Spleen (tissue), 11 donors: Measurements from ENCODE around the gene LRCH4. TPM values are rescaled to one million over a fixed set of nuclear protein-coding genes. Genes with fewer than 3 reads are reported as not detected.

Experiments used
- DNase-seq: peaks from one replicate; pipeline ENCODE4 v3.0.0-alpha.2; 2020
- H3K27ac ChIP-seq, 8 donors: fragments of 200-600 bp; sonication (generic) in 7 of 8; 1 replicate in 4 of 8; 2 replicates in 4 of 8; pipeline versions ENCODE4 v1.5.0 to v1.8.0; 2016 to 2021; ENCODE audit warnings: inconsistent platforms in 4 of 8, mild to moderate bottlenecking in 4 of 8, moderate library complexity in 1 of 8
- H3K27me3 ChIP-seq, 7 donors: fragments of 200-600 bp; sonication (generic) in 6 of 7; replicated peaks in 1 of 7; 1 replicate in 4 of 7; 2 replicates in 3 of 7; pipeline versions ENCODE4 v1.5.0 to v1.8.0; 2016 to 2021; ENCODE audit warnings: inconsistent platforms in 3 of 7, mild to moderate bottlenecking in 1 of 7
- H3K36me3 ChIP-seq, 6 donors: fragments of 200-600 bp; sonication (generic) in 5 of 6; 1 replicate in 4 of 6; 2 replicates in 2 of 6; pipeline versions ENCODE4 v1.5.0 to v1.8.0; 2016 to 2021; ENCODE audit warnings: inconsistent platforms in 2 of 6
- H3K4me1 ChIP-seq, 6 donors: fragments of 200-600 bp; sonication (generic) in 5 of 6; 1 replicate in 3 of 6; 2 replicates in 3 of 6; pipeline versions ENCODE4 v1.5.0 to v1.8.0; 2016 to 2021; ENCODE audit warnings: inconsistent platforms in 3 of 6
- H3K4me3 ChIP-seq, 8 donors: fragments of 200-600 bp; sonication (generic) in 7 of 8; 1 replicate in 4 of 8; 2 replicates in 4 of 8; pipeline versions ENCODE4 v1.5.0 to v1.8.0; 2016 to 2021; ENCODE audit warnings: inconsistent platforms in 4 of 8, mild to moderate bottlenecking in 4 of 8, moderate library complexity in 2 of 8
- H3K9me3 ChIP-seq, 8 donors: fragments of 200-600 bp; sonication (generic) in 7 of 8; 1 replicate in 4 of 8; 2 replicates in 4 of 8; pipeline versions ENCODE4 v1.5.0 to v1.8.0; 2016 to 2021; ENCODE audit warnings: inconsistent platforms in 4 of 8
- POLR2A ChIP-seq, 3 donors: fragments of 450-650 bp; IDR thresholded peaks; one replicate each; pipeline ENCODE4 v1.5.1; 2017; ENCODE audit warnings: antibody characterized with exemption in 3 of 3, mild to moderate bottlenecking in 1 of 3
- POLR2AphosphoS5 ChIP-seq, 3 donors: sonication (generic); formaldehyde crosslinking; IDR thresholded peaks; one replicate each; pipeline ENCODE4 v1.5.1; 2017; ENCODE audit warnings: antibody characterized with exemption in 3 of 3
- WGBS, 5 donors: extraction: QIAGEN DNeasy Blood & Tissue Kit in 3 of 5; methylation state at CpG; one replicate each; pipeline versions ENCODE4 v1.1.5 to v1.1.7; 2013 to 2018; 5-methylcytosine and 5-hydroxymethylcytosine counted together
- intact Hi-C: fragments of 100-400 bp; cut with DNase I; formaldehyde crosslinking; loops from one replicate; pipeline ENCODE4 v1.15.0; 2023; ENCODE audit warnings: low total_unique reads
- polyA plus RNA-seq, 3 donors: library from polyadenylated mRNA; stranded (reverse); fragments of 200-250 nt; gene quantifications; one replicate each; pipeline ENCODE4 v1.2.1, GENCODE V29; 2013
- total RNA-seq, 7 donors: library from RNA; depleted of rRNA in 3 of 7; stranded (reverse); fragments of >200 nt in 3 of 7; fragmentation: NEBNext Ultra II Directional in 4 of 7; extraction: Animal tissue kit (Norgen Biotek cat#: 25700) in 4 of 7; gene quantifications; one replicate each; pipeline versions ENCODE4 v1.1.0 to v1.2.1, GENCODE V29; 2016 to 2021
- TF ChIP-seq, protein P1 (sequence below), 11 experiments: fragments of 200-600 bp in 7 of 11; fragments of 450-650 bp in 4 of 11; sonication (generic) in 4 of 11; IDR thresholded peaks in 8 of 11; conservative IDR thresholded peaks in 3 of 11; 1 replicate in 7 of 11; 2 replicates in 4 of 11; pipeline versions ENCODE4 v1.4.0 to v1.8.0; 2016 to 2021; ENCODE audit warnings: antibody characterized with exemption in 11 of 11, inconsistent platforms in 4 of 11, mild to moderate bottlenecking in 1 of 11
- donor health status: healthy with polysubstance abuse.
- donor health status: DM: no; HTN: no; CAD: no; lungs with moderate emphysema.
- donor health status: DM: no; HTN: no; CAD: no.
- donor health status: Bipolar disorder and iron deficiency.
- donor health status: healthy.
- donor health status: DM: no; HTN: no; CAD: no.
- donor health status: DM: yes; HTN: yes; CAD: no.

LRCH4 gene
- total and polyA plus RNA-seq, 10 donors: 145 to 333 (median 197) TPM

DNA sequence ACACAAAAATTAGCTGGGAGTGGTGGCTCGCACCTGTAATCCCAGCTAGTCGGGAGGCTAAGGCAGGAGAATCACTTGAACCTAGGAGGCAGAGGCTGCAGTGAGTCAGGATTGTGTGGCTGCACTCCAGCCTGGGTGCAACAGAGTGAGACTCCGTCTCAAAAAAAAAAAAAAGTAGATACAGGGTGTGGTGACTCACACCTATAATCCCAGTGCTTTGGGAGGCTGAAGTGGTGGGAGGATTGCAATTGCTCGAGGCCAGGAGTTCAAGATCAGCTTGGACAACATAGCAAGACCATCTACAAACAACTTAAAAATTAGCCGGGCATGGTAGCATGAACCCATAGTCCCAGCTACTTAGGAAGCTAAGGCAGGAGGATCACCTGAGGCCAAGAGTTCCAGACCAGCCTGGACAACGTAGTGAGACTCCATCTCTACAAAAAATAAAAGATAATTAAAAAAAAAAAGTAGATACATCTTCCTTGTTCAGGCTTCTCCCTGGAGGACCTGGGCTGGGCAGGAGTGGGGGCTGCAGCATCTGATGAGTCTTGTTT, 28.5 kb upstream of the LRCH4 start:
- Histone ChIP-seq H3K9me3 (no peaks in the 10 kb centered on the region), H3K4me1 (peaks cover 7 to 26% (median 22%) of the 10 kb centered on the region in 6 donors), H3K36me3 (peaks cover 0 to 21% (median 4%) of the 10 kb centered on the region in 6 donors), H3K27me3 (no peaks in the 10 kb centered on the region), H3K27ac (no peak overlapping the region), H3K4me3 (peak overlapping the region in 1 of 8 donors; percentile 83)
- no peak for DNase-seq
- intact Hi-C loops: loop anchor here (10.0 kb wide), 1 partner anchor 60 kb away; the partner anchor contains the start of gene GNB2
- TF ChIP-seq POLR2A (IDR thresholded peaks at IDR 0.05) (no peak), POLR2AphosphoS5 (IDR thresholded peaks at IDR 0.05) (no peak)
- TF ChIP-seq, protein P1, sequence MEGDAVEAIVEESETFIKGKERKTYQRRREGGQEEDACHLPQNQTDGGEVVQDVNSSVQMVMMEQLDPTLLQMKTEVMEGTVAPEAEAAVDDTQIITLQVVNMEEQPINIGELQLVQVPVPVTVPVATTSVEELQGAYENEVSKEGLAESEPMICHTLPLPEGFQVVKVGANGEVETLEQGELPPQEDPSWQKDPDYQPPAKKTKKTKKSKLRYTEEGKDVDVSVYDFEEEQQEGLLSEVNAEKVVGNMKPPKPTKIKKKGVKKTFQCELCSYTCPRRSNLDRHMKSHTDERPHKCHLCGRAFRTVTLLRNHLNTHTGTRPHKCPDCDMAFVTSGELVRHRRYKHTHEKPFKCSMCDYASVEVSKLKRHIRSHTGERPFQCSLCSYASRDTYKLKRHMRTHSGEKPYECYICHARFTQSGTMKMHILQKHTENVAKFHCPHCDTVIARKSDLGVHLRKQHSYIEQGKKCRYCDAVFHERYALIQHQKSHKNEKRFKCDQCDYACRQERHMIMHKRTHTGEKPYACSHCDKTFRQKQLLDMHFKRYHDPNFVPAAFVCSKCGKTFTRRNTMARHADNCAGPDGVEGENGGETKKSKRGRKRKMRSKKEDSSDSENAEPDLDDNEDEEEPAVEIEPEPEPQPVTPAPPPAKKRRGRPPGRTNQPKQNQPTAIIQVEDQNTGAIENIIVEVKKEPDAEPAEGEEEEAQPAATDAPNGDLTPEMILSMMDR (IDR thresholded peaks at IDR 0.05 in 8 of 11, conservative IDR thresholded peaks at IDR 0.05 in 3 of 11): no peak
- WGBS, 5 donors: 78 to 97% (median 83%) methylated on average over 6 of the region's 6 CpGs

- H3K4me1 ChIP-seq: peaks cover 7 to 26% (median 22%) of the 10 kb centered on the region in 6 donors
- H3K27me3 ChIP-seq: no peaks in the 10 kb centered on the region
- peak overlapping the region in 3 of 8 donors; percentile 94 to 98 (median 97) for H3K27ac ChIP-seq
- no peaks in the 10 kb centered on the region for H3K9me3 ChIP-seq
- intact Hi-C loops: loop anchor here (10.0 kb wide), 1 partner anchor 61 kb away; the partner anchor contains the start of gene GNB2
- no peak for DNase-seq
- TF ChIP-seq POLR2A (IDR thresholded peaks at IDR 0.05): no peak
- TF ChIP-seq, protein P1 (IDR thresholded peaks at IDR 0.05 in 8 of 11, conservative IDR thresholded peaks at IDR 0.05 in 3 of 11): no peak
- TF ChIP-seq POLR2AphosphoS5 (IDR thresholded peaks at IDR 0.05): no peak
- peaks cover 0 to 21% (median 4%) of the 10 kb centered on the region in 6 donors for H3K36me3 ChIP-seq
- H3K4me3 ChIP-seq: peak overlapping the region in 6 of 8 donors; percentile 63 to 83 (median 68)
- 82 to 88% (median 84%) methylated on average over 13 of the region's 13 CpGs for WGBS, 5 donors
These were observed 27.7 kb upstream of the LRCH4 start for GRCh38 chr7:100613412-100614175.

DNA sequence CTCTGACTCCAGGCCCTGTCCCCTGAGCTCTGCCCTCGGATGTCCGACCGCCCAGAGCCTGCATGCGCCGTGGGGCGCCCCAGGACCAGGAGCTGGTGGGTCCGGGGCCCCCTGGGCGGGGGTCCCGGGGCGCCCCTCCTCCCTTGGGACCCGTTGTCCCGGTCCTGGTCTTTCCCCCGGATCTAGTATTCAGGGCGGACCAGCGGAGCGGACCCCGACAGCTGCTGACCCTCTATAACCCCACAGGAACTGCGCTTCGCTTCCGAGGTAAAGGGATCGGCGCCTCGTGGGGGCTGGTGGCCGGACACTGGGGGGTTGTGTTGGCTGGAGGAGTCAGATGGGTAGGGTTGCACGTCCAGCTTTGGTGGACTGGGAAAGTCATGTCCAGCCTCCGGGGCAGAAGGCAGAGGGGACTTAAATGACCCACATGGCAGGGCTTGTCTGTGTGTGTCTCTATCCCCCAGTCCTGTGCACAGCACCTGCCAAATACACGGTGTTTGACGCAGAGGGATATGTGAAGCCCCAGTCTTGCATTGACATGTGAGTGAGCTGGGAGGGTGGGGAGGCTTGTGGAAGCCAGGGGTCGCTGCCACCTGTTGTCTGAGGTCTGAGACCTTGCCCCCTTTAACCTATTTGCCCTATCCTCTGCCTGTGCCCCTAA, 26.9 kb upstream of the LRCH4 start:
- H3K36me3 ChIP-seq: peaks cover 0 to 21% (median 4%) of the 10 kb centered on the region in 6 donors
- H3K4me3 ChIP-seq: peak overlapping the region; percentile 60 to 83 (median 66)
- 4 to 7% (median 6%) methylated on average over 24 to 29 of the region's 29 CpGs for WGBS, 5 donors
- TF ChIP-seq POLR2AphosphoS5 (IDR thresholded peaks at IDR 0.05) (no peak), POLR2A (IDR thresholded peaks at IDR 0.05) (no peak)
- TF ChIP-seq, protein P1 (IDR thresholded peaks at IDR 0.05 in 8 of 11, conservative IDR thresholded peaks at IDR 0.05 in 3 of 11): peak in 2 of 11 experiments; percentile 16 to 33
- intact Hi-C loops: loop anchor here (10.0 kb wide), 1 partner anchor 62 kb away; the partner anchor contains the start of gene GNB2
- no peaks in the 10 kb centered on the region for H3K9me3 ChIP-seq
- peak overlapping the region in 7 of 8 donors; percentile 93 to 98 (median 95) for H3K27ac ChIP-seq
- H3K4me1 ChIP-seq: peaks cover 7 to 26% (median 22%) of the 10 kb centered on the region in 6 donors
- H3K27me3 ChIP-seq: no peaks in the 10 kb centered on the region
- DNase-seq: no peak
